WI38 (cell line): ENCODE measurements around the gene PGAP1.

ENCODE experiments used
- H3K4me3 ChIP-seq: 2 replicates; pipeline ENCODE4 v1.5.1; 2011; ENCODE audit warnings: low read depth, mild to moderate bottlenecking, control low read depth, low read length
- TF ChIP-seq, protein P1 (sequence below): IDR thresholded peaks from 2 replicates; pipeline ENCODE4 v1.5.1; 2012; ENCODE audit warnings: low read depth, mild to moderate bottlenecking, control low read depth, low read length

The PGAP1 gene, protein sequence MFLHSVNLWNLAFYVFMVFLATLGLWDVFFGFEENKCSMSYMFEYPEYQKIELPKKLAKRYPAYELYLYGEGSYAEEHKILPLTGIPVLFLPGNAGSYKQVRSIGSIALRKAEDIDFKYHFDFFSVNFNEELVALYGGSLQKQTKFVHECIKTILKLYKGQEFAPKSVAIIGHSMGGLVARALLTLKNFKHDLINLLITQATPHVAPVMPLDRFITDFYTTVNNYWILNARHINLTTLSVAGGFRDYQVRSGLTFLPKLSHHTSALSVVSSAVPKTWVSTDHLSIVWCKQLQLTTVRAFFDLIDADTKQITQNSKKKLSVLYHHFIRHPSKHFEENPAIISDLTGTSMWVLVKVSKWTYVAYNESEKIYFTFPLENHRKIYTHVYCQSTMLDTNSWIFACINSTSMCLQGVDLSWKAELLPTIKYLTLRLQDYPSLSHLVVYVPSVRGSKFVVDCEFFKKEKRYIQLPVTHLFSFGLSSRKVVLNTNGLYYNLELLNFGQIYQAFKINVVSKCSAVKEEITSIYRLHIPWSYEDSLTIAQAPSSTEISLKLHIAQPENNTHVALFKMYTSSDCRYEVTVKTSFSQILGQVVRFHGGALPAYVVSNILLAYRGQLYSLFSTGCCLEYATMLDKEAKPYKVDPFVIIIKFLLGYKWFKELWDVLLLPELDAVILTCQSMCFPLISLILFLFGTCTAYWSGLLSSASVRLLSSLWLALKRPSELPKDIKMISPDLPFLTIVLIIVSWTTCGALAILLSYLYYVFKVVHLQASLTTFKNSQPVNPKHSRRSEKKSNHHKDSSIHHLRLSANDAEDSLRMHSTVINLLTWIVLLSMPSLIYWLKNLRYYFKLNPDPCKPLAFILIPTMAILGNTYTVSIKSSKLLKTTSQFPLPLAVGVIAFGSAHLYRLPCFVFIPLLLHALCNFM

DNA sequence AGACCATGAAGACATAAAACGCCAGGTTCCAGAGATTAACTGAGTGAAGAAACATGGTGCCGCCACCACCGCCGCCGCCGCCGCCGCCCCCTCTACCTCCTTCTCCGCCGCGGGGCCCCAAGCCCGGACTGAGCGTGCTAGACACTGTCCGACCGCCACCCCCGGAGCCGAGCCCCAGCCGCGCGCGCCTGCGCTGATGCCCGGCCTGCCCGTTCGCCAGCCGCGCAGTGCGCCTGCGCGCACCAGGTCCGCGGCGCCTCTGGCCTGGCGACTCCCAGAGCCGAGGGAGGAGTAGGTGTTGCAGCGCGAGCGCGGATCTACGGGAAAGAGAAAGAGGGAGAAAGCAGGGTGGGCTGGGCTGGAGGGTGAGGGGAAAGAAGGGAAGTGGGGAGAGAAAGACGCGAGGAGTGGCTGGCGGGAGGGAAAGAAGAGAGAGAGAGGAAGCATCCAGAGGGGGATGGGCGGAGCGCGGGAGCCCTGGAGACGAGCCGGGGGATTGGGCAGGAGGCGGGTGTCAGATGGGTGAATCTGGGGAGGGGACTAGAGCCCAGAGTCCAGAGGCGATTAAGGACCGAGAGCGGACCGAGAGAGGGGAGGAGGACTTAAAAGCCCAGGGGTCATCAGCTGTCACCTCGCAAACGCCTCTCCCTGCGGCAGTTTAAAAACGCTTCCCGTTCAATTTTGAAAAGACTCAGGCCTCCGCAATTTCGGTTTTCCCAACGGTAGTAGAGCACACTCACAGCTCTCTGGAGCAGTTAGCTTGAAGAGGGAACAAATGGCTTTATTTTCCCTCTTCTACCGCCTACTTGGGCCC is at the start of gene PGAP1:
TSS of gene PGAP1 (minus strand) at position 146 of the 814 bp plus-strand sequence. CDS start at position 55, 91 bp downstream.
- H3K4me3 ChIP-seq = peak within 1 kb of the TSS; percentile 93
- TF ChIP-seq, protein P1, sequence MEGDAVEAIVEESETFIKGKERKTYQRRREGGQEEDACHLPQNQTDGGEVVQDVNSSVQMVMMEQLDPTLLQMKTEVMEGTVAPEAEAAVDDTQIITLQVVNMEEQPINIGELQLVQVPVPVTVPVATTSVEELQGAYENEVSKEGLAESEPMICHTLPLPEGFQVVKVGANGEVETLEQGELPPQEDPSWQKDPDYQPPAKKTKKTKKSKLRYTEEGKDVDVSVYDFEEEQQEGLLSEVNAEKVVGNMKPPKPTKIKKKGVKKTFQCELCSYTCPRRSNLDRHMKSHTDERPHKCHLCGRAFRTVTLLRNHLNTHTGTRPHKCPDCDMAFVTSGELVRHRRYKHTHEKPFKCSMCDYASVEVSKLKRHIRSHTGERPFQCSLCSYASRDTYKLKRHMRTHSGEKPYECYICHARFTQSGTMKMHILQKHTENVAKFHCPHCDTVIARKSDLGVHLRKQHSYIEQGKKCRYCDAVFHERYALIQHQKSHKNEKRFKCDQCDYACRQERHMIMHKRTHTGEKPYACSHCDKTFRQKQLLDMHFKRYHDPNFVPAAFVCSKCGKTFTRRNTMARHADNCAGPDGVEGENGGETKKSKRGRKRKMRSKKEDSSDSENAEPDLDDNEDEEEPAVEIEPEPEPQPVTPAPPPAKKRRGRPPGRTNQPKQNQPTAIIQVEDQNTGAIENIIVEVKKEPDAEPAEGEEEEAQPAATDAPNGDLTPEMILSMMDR = no peak

DNA sequence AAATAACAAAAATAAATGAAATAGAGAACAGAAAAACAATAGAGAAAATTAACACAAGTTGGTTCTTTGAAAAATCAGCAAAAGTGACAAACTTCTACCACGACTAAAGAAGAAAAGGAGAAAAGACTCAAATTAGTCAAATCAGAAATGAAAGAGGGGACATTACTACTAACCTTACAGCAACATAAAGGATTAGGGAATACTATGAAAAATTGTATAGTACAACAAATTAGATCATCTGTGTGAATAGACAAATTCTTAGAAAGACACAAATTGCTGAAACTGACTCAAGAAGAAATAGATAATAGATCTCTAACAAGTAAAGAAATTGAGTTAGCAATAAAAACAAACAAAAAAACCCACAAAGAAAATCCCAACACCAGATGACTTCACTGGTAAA is 48.5 kb upstream of the PGAP1 start:
- TF ChIP-seq, protein P1 = no peak

DNA sequence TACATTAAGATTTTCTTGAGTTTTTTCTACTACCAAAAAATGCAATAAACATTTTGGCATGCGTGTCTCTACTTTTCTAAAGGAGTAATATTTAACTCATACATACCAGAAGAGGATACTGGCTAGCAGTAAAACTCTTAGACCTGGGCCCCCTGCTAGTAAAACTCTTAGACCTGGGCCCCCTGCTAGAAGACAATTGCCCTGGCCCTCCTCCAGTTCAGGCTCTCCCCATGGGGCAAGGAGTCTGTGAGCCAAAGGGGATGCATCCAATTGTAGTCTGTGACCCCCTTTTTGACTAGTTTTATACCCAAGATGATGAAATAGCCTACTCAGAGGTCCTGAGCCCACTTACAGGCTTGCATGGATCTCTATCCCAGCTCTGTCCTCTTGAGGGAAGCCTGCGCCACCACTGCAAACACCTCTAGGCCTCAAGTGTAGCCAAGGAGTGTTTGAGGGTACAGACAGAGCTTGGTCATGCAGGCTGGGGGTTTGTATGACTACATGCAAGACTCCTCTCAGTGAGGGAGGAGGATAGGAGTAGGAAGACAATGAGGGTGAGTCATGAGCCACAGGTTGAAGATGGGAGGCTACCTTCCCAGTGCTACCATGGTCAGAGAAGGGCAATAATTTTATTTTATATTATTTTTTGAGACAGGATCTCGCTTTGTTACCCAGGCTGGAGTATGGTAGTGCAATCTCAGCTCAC is 45.2 kb upstream of the PGAP1 start:
- H3K4me3 ChIP-seq = no peak overlapping the region
- TF ChIP-seq, protein P1 = no peak

More for the DNA sequence above, 48.5 kb upstream of the PGAP1 start:
- H3K4me3 ChIP-seq = no peak overlapping the region

DNA sequence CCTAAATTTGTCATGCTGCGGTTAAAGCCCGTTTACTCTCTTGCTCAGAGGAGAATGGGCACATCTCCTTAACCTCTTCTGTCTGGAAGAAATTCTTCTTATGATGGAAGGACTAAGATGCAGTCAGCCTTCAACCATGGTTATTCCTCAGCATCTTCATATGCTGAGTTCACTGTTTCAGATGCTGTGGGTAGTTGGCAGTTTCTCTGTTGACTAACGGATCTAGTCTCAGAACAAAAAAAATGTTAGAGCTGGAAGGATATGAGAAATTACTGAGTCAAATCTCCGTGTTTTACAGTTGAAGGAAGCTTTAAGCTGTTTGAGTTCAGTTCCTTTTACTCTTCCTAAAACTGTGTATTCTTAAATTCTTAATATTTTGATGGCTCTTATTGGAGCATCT is 43.6 kb upstream of the PGAP1 start:
- H3K4me3 ChIP-seq = no peak overlapping the region
- TF ChIP-seq, protein P1 = no peak

DNA sequence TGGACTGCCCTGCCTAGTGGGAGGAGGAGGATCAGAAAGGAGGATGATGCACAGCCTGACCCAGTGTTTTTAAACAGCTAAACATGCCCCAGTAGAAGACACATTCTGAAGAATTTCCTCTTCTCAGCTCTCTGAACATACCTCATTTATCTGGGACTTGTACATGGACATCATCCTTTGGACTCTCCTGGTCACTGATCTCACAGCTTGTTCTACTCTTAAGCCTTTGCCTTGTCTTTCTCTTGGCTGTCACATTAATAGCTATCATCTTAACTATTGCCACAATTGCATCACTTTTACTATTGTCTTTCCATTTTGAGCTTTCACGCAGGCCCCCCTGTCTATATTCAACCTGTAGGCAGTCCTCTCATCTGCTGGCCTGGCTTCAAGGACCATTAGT is 42.0 kb upstream of the PGAP1 start:
- no peak overlapping the region for H3K4me3 ChIP-seq
- TF ChIP-seq, protein P1 = no peak

DNA sequence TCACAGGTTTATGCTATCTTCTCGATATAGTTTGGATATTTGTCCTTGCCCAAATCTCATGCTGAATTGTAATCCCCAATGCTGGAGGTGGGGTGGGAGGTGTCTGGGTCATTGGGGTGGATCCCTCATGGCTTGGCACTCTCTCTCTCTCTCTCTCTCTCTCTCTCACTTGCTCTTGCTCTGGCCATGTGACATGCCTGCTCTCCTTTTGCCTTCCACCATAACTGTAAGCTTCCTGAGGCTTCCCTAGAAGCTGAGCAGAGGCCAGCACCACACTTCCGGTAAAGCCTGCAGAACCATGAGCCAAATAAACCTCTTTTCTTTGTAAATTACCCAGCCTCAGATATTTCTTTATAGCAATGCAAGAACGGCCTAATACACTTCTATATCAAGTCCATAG is 41.3 kb upstream of the PGAP1 start:
- TF ChIP-seq, protein P1 = no peak
- no peak overlapping the region for H3K4me3 ChIP-seq
